ENCODE measurements around the gene FBXO28.

- TF ChIP-seq CTCF (IDR thresholded peaks at IDR 0.05; ENCODE audit: extremely low read depth in 1 of 2, insufficient read depth in 1 of 2, low read depth in 1 of 2, low read length in 2 of 2) = no peak
- TF ChIP-seq POLR2AphosphoS5 (IDR thresholded peaks at IDR 0.05; ENCODE audit: insufficient read depth, low read depth, low read length) = no peak
- TF ChIP-seq EZH2 (IDR thresholded peaks at IDR 0.05; ENCODE audit: borderline replicate concordance, low read depth, low read length, severe bottlenecking) = no peak
- TF ChIP-seq POLR2A (IDR thresholded peaks at IDR 0.05; ENCODE audit: low read depth, low read length) = no peak
- TF ChIP-seq FOS (IDR thresholded peaks at IDR 0.05; ENCODE audit: borderline replicate concordance, insufficient read depth, low read length) = peak; percentile 75
- TF ChIP-seq JUN (IDR thresholded peaks at IDR 0.05; ENCODE audit: borderline replicate concordance, insufficient read depth, insufficient read length, low read depth) = peak; percentile 16
- no peak for TF ChIP-seq MYC (IDR thresholded peaks at IDR 0.05; ENCODE audit: low read depth, low read length)
Measured at GRCh38 chr1:224067621-224068457, 46.1 kb upstream of the FBXO28 start.

Measured in endothelial cell of umbilical vein (primary cell).